Astrocyte (in vitro differentiated cells and primary cell): ENCODE results near the gene SELENOW.
"Not testable (repeated sequence)": the region's sequence is repeated elsewhere in the genome, so short reads cannot be mapped to it uniquely, and the experiment has no call there.

ENCODE experiments used
- CTCF ChIP-seq: IDR thresholded peaks from 2 replicates; pipeline ENCODE4 v1.5.1; 2011; ENCODE audit warnings: low read depth, mild to moderate bottlenecking, inconsistent platforms, low read length, moderate library complexity; ENCODE audit not compliant: insufficient read depth
- EZH2 ChIP-seq: IDR thresholded peaks from 2 replicates; pipeline ENCODE4 v1.6.1; 2012; ENCODE audit warnings: mild to moderate bottlenecking, low read length, inconsistent platforms; ENCODE audit not compliant: insufficient read depth

GRCh38 chr19:47746129-47746528, 32.4 kb upstream of the SELENOW start:
- not testable (repeated sequence) for TF ChIP-seq CTCF, EZH2
